NT2/D1 (cell line): Measurements from ENCODE around the gene CRISPLD2.

Experiments
- YY1 ChIP-seq: IDR thresholded peaks from 2 replicates; pipeline ENCODE4 v1.6.1; 2011; ENCODE audit not compliant: insufficient read length, insufficient read depth
- ZNF274 ChIP-seq: IDR thresholded peaks from 2 replicates; pipeline ENCODE4 v1.6.1; 2011; ENCODE audit warnings: mild to moderate bottlenecking, low read depth, low read length

DNA sequence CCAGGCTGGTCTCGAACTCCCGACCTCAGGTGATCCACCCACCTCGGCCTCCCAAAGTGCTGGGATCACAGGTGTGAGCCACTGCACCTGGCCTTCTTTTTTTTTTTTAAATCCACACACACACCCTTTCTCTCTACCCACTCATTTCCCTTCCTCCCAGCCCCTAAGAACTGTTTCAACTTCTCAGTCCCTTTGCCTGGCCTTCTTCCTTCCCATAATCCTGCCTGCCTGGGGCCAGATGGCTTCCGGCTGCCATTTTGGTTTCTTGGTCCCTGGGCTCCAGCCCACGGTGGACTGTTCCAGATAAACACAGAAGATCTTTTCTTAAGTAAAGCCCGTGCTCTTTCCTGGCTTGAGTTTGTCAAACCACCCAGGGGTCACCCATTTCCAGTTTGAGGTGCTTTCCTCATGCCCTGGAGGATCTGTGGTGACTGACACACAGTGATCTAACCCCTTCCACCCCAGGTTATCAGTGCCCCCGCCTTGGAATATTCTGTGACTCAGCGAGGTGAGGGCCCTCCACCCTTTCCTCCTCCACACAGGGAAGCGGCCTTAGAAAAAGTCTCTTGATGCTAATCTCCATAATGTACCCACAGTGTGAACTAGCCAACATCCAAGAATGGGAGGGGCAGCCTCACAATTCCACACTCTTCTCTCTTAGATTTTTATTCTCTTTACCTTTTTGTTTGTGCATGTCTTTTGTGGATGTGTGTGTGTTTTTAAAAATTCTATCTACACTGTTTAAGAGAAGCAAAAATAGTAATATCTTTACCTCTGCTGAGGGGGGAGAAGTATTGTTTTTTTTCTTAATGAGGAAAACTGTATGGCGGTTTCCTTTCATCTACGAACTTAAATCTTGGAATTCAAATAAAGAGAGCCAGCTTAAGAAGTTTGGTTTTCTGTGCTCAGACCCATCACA is 60.0 kb downstream of the CRISPLD2 start:
- TF ChIP-seq ZNF274 (no peak), YY1 (no peak)
